ENCODE data around the gene DDX19B. TPM values are rescaled to one million over a fixed set of nuclear protein-coding genes. Genes with fewer than 3 reads are reported as not detected.
"Not testable (repeated sequence)": the region's sequence is repeated elsewhere in the genome, so short reads cannot be mapped to it uniquely, and the experiment has no call there.

DDX19B gene
- total RNA-seq, 1 donor from 2014 or later: 25.7 TPM

GRCh38 chr16:70270176-70270575, 28.8 kb upstream of the DDX19B start:
- no peak overlapping the region for H3K4me3 ChIP-seq (ENCODE audit: insufficient read depth, low read depth, low read length)
- Mint-ChIP-seq H3K36me3 (ENCODE audit: low read depth, unreplicated experiment) (peaks cover 26% of the 10 kb centered on the region), H3K27ac (ENCODE audit: unreplicated experiment) (no peak overlapping the region), H3K4me1 (ENCODE audit: low read depth, unreplicated experiment) (no peaks in the 10 kb centered on the region), H3K9me3 (ENCODE audit: unreplicated experiment) (no peaks in the 10 kb centered on the region), H3K4me3 (ENCODE audit: unreplicated experiment) (no peak overlapping the region), H3K27me3 (ENCODE audit: low read depth, unreplicated experiment) (no peaks in the 10 kb centered on the region)
- no peak overlapping the region for H2AFZ ChIP-seq (ENCODE audit: low read depth, low read length)
- no peak overlapping the region for H3K9ac ChIP-seq (ENCODE audit: low read length)
- no peaks in the 10 kb centered on the region for H3K4me1 ChIP-seq (ENCODE audit: insufficient read depth, low read length)
- H3K36me3 ChIP-seq (ENCODE audit: insufficient read depth, low read length): peaks cover 48% of the 10 kb centered on the region
- FAIRE-seq (no peak), DNase-seq (ENCODE audit: low read depth) (no peak)
- H3K4me2 ChIP-seq (ENCODE audit: low read length): no peak overlapping the region
- peaks cover 3% of the 10 kb centered on the region for H3K79me2 ChIP-seq (ENCODE audit: insufficient read depth, low read length)
- H3K27me3 ChIP-seq (ENCODE audit: insufficient read depth, low read length): no peaks in the 10 kb centered on the region
- peaks cover 47% of the 10 kb centered on the region for H4K20me1 ChIP-seq (ENCODE audit: insufficient read depth, low read length)
- no peaks in the 10 kb centered on the region for H3K9me3 ChIP-seq (ENCODE audit: insufficient read depth, low read depth, low read length)
- H3K27ac ChIP-seq (ENCODE audit: low read depth, low read length): no peak overlapping the region
- TF ChIP-seq EZH2 (IDR thresholded peaks at IDR 0.05; ENCODE audit: insufficient read depth, low read length) (no peak), CTCF (IDR thresholded peaks at IDR 0.05; ENCODE audit: insufficient read depth, low read depth, low read length) (no peak)

GRCh38 chr16:70271696-70272095, 27.3 kb upstream of the DDX19B start:
- Histone ChIP-seq H3K27ac (ENCODE audit: low read depth, low read length) (no peak overlapping the region), H3K4me2 (ENCODE audit: low read length) (no peak overlapping the region), H3K36me3 (ENCODE audit: insufficient read depth, low read length) (peaks cover 47% of the 10 kb centered on the region), H3K27me3 (ENCODE audit: insufficient read depth, low read length) (no peaks in the 10 kb centered on the region), H4K20me1 (ENCODE audit: insufficient read depth, low read length) (peaks cover 46% of the 10 kb centered on the region), H3K9me3 (ENCODE audit: insufficient read depth, low read depth, low read length) (no peaks in the 10 kb centered on the region), H3K9ac (ENCODE audit: low read length) (no peak overlapping the region), H2AFZ (ENCODE audit: low read depth, low read length) (no peak overlapping the region), H3K79me2 (ENCODE audit: insufficient read depth, low read length) (peaks cover 3% of the 10 kb centered on the region), H3K4me3 (ENCODE audit: insufficient read depth, low read depth, low read length) (no peak overlapping the region), H3K4me1 (ENCODE audit: insufficient read depth, low read length) (no peaks in the 10 kb centered on the region)
- H3K27ac Mint-ChIP-seq (ENCODE audit: unreplicated experiment): no peak overlapping the region
- no peak overlapping the region for H3K4me3 Mint-ChIP-seq (ENCODE audit: unreplicated experiment)
- peaks cover 27% of the 10 kb centered on the region for H3K36me3 Mint-ChIP-seq (ENCODE audit: low read depth, unreplicated experiment)
- H3K27me3 Mint-ChIP-seq (ENCODE audit: low read depth, unreplicated experiment): no peaks in the 10 kb centered on the region
- H3K4me1 Mint-ChIP-seq (ENCODE audit: low read depth, unreplicated experiment): no peaks in the 10 kb centered on the region
- no peaks in the 10 kb centered on the region for H3K9me3 Mint-ChIP-seq (ENCODE audit: unreplicated experiment)
- FAIRE-seq (no peak), DNase-seq (ENCODE audit: low read depth) (no peak)
- TF ChIP-seq CTCF (IDR thresholded peaks at IDR 0.05; ENCODE audit: insufficient read depth, low read depth, low read length) (no peak), EZH2 (IDR thresholded peaks at IDR 0.05; ENCODE audit: insufficient read depth, low read length) (no peak)

GRCh38 chr16:70276392-70276791, 22.6 kb upstream of the DDX19B start:
- H3K27me3 Mint-ChIP-seq (ENCODE audit: low read depth, unreplicated experiment): no peaks in the 10 kb centered on the region
- no peak overlapping the region for H2AFZ ChIP-seq (ENCODE audit: low read depth, low read length)
- peaks cover 41% of the 10 kb centered on the region for H4K20me1 ChIP-seq (ENCODE audit: insufficient read depth, low read length)
- no peak for FAIRE-seq
- no peaks in the 10 kb centered on the region for H3K4me1 ChIP-seq (ENCODE audit: insufficient read depth, low read length)
- TF ChIP-seq EZH2 (IDR thresholded peaks at IDR 0.05; ENCODE audit: insufficient read depth, low read length): no peak
- TF ChIP-seq CTCF (IDR thresholded peaks at IDR 0.05; ENCODE audit: insufficient read depth, low read depth, low read length): no peak
- H3K27me3 ChIP-seq (ENCODE audit: insufficient read depth, low read length): no peaks in the 10 kb centered on the region
- no peak overlapping the region for H3K4me3 Mint-ChIP-seq (ENCODE audit: unreplicated experiment)
- no peak overlapping the region for H3K27ac Mint-ChIP-seq (ENCODE audit: unreplicated experiment)
- DNase-seq (ENCODE audit: low read depth): no peak
- H3K36me3 ChIP-seq (ENCODE audit: insufficient read depth, low read length): peaks cover 49% of the 10 kb centered on the region
- no peaks in the 10 kb centered on the region for H3K9me3 ChIP-seq (ENCODE audit: insufficient read depth, low read depth, low read length)
- peaks cover 3% of the 10 kb centered on the region for H3K4me1 Mint-ChIP-seq (ENCODE audit: low read depth, unreplicated experiment)
- H3K27ac ChIP-seq (ENCODE audit: low read depth, low read length): no peak overlapping the region
- H3K9me3 Mint-ChIP-seq (ENCODE audit: unreplicated experiment): no peaks in the 10 kb centered on the region
- H3K36me3 Mint-ChIP-seq (ENCODE audit: low read depth, unreplicated experiment): peaks cover 28% of the 10 kb centered on the region
- no peak overlapping the region for H3K4me2 ChIP-seq (ENCODE audit: low read length)
- H3K79me2 ChIP-seq (ENCODE audit: insufficient read depth, low read length): peaks cover 25% of the 10 kb centered on the region
- no peak overlapping the region for H3K4me3 ChIP-seq (ENCODE audit: insufficient read depth, low read depth, low read length)
- H3K9ac ChIP-seq (ENCODE audit: low read length): no peak overlapping the region

- not testable (repeated sequence) for H3K27me3 ChIP-seq (ENCODE audit: insufficient read depth, low read length); H3K27ac ChIP-seq (ENCODE audit: low read depth, low read length); H2AFZ ChIP-seq (ENCODE audit: low read depth, low read length); H3K27me3 Mint-ChIP-seq (ENCODE audit: low read depth, unreplicated experiment); H3K36me3 Mint-ChIP-seq (ENCODE audit: low read depth, unreplicated experiment); H3K4me3 ChIP-seq (ENCODE audit: insufficient read depth, low read depth, low read length); DNase-seq (ENCODE audit: low read depth); H3K9me3 Mint-ChIP-seq (ENCODE audit: unreplicated experiment); FAIRE-seq; H3K4me1 Mint-ChIP-seq (ENCODE audit: low read depth, unreplicated experiment); H3K4me1 ChIP-seq (ENCODE audit: insufficient read depth, low read length); H3K9me3 ChIP-seq (ENCODE audit: insufficient read depth, low read depth, low read length)
- Mint-ChIP-seq H3K27ac (ENCODE audit: unreplicated experiment) (peak overlapping the region; percentile 100), H3K4me3 (ENCODE audit: unreplicated experiment) (peak overlapping the region; percentile 98)
- H4K20me1 ChIP-seq (ENCODE audit: insufficient read depth, low read length): peaks cover 36% of the 10 kb centered on the region
- H3K36me3 ChIP-seq (ENCODE audit: insufficient read depth, low read length): peaks cover 10% of the 10 kb centered on the region
- H3K9ac ChIP-seq (ENCODE audit: low read length): peak overlapping the region; percentile 96
- peaks cover 61% of the 10 kb centered on the region for H3K79me2 ChIP-seq (ENCODE audit: insufficient read depth, low read length)
- peak overlapping the region; percentile 82 for H3K4me2 ChIP-seq (ENCODE audit: low read length)
Measured at GRCh38 chr16:70287304-70287971, 11.5 kb upstream of the DDX19B start.

All from astrocyte (in vitro differentiated cells and primary cell).